Stimulated activated CD8-positive, alpha-beta memory T cell treated with anti-CD3 and anti-CD28 coated beads, Interleukin-7, amount 100 ng/mL, for 4 hours (primary cell): ENCODE results near the gene APP.
"Not testable (repeated sequence)": the region's sequence is repeated elsewhere in the genome, so short reads cannot be mapped to it uniquely, and the experiment has no call there.

ENCODE experiments used
- DNase-seq, 2 donors: peaks; one replicate each; pipeline ENCODE4 v3.0.0-alpha.2; 2020; ENCODE audit warnings: low read depth in 2 of 2

Gene APP

DNA sequence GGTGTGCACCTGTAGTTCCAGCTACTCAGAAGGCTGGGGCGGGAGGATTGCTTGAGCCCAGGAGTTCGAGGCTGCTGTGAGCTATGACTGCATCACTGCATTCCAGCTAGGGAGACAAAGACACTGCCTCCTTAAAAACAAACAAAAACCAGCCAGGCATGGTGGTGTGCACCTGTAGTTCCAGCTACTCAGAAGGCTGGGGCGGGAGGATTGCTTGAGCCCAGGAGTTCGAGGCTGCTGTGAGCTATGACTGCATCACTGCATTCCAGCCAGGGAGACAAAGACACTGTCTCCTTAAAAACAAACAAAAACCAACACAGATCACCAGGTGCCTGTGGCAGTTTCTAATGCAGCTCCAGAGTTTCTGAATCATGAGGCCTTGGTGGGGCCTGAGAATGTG, 147.2 kb downstream of the APP start:
- not testable (repeated sequence) for DNase-seq

DNA sequence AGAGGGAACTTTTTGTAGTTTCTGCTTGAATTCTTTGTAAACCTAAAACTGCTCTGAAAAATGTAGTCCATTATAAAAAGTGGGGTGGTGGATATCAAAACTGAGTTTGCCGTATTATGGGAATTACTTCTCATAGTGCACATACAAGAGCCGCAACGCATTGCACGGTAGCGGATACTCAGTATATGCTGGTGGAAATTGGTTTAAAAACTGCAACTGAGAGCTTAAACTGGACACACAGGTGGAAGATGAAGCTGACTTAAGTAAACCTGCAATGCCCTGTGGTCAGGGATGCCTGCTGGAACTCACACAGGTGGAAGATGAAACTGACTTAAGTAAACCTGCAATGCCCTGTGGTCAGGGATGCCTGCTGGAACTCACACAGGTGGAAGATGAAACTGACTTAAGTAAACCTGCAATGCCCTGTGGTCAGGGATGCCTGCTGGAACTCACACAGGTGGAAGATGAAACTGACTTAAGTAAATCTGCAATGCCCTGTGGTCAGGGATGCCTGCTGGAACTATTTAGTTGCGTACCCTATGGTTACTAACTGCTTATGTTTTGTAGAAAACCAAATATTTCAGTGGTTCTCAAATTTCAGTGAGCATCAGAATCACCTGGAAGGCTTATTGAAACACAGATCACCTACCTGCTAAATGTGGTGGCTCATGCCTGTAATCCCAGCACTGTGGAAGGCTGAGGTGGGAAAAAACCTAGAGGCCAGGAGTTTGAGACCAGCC, 147.8 kb downstream of the APP start:
- DNase-seq, result not testable (repeated sequence)

DNA sequence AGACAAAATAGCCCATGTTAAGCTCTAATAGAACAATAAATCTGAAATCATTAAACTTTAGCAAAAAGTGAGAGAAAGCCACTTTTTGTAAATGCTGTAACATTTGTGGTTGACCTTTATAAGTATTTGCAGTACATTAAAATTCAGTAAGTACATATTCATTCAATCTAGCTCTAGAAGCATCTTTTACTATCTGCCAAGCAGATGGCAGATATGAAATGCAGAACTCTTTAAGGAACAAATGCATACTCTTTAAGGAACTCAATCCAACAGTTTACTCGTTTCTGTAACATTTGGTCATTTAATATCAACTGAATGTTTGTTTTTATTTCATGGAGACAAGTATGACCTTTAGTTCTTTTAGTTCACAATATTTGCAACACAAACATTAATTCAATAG, 150.1 kb downstream of the APP start:
- DNase-seq, result no peak

DNA sequence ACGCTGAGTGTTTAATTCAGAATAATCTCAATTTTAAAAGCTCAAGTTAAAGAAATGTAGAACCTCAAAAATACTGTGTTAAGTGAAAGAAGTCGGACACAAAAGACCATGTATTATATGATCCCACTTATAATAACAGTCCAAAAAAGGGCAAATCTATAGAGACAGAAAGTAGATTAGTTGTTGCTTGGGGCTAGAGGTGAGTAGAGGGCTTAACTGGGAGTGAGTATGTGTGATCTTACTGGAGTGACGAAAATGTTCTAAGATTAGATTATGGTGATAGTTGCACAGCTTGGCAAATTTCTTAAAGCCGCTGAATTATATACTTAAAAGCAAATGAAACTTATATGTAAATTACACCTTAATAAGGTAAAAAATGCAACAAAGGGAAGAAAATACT, 150.5 kb downstream of the APP start:
- DNase-seq, result no peak

DNA sequence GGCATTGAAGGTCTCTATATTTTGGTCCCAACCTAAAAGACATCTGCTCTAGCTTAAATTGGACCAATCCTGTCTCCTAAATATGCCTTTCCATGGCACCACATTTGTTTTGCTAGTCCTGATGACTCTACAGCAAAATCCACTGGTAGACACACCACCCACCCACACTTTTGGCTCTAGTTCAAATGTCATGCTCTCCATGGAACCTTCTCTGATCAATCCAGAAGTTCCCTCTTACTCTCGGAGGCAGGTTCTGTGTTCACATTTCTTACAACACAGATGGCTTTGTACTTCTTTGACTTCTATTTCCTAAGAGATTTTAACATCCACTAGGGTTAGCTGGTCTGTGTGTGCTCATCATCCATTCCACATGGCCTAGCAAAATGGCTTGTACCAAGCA, 151.3 kb downstream of the APP start:
- DNase-seq, result no peak

DNA sequence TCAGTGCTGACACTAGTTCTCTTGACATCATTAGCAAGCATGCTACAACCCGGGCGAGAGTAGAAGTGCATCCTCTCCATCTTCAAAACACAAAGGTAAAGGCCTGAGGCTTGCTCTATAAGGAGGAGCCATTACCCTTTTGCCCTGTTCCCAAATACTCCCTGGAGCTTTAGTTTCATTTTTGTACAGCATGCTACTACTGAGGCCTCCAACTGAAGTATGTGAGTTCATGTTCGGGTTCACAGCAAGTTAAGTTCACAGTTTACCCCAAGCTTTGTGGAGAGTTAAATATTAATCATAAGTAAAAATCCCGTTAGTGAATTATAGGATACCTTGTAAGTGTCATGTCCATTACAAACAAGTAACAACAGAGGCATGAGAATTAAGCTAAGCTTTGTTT, 156.6 kb downstream of the APP start:
- DNase-seq, result no peak

DNA sequence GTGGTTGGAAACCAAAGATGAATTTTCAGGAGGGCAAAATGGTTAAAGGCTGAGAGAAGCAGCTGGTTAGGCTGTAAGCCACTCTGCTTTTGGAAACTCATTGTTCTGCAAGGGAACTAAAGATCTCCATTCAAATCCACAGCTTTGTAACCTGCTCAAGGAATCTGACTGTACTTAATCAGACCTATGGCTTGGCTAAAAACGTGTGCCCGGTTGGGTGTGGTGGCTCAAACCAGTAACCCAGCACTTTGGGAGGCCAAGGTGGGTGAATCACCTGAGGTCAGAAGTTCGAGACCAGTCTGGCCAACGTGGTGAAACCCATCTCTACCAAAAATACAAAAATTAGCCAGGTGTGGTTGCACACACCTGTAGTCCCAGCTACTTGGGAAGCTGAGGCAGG, 158.1 kb downstream of the APP start:
- not testable (repeated sequence) for DNase-seq

DNA sequence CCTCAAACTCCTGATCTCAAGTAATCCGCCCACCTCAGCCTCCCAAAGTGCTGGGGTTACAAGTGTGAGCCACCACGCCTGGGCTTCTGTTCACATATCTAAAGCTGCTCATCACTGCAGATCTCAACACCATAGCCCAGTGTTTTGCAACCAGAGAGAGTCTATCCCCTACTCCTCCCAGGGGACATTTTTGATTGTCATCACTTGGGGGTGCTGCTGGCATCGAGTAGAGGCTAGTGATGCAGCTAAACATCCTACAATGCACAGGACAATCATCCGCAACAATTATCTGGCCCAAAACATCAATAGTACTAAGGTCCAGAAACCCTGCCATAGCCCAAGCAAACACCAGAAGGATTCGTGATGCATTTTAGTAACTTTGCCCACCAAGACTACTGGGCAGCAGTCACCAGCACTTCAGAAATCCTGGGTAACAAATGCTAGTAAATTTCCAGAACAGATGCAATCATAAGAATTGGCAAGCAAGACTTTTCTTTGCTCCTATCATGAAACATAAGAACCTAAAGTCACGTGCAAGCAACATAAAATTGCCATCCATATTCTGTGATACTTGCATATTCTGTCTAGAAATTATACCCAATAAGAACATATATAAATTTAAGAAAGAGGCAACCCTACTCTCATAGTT, 159.2 kb downstream of the APP start:
- no peak for DNase-seq

DNA sequence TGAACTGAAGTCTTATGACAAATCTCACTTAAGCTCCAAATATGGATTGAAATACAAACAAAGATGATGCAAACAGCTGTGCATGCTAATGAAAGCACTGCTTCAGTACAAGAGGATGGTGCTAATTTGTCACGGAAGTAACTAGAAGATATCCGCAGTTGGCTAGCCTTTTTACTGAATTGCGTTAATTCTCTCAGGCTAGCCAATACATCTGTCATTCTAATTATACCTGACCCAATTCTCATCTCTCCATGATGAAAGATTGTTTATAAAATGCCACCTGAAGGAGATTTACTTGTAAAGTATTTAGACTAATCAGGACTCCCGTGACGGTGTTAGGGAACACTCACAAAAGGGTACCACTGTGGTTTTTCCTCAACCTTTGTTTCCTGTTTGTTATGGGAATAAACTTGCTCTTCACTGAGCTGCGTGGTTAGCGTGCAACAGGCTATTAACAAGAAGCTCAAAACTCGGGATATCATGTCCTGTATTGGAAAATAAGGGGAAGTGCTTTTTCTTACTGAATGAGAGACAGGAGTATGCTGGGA, 162.5 kb downstream of the APP start:
- no peak for DNase-seq

DNA sequence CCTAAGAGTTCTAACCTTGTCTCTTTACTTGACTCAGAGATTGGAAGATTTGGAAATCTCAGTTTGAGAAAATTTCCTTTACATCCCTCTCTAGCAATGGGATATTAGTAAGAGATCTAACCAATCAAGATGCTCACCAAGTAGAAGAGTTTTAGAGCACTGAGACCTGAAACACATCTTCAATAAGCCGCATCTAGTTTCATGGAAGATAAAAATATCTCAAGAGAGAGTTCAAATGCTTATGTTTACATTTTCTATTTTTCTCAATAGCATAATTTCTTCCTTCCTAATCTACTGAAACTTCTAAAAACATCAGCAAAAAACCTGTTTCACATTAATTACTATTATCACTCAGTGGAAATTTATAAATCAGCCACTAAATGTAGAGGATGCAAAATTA, 165.1 kb downstream of the APP start:
- DNase-seq, result no peak

DNA sequence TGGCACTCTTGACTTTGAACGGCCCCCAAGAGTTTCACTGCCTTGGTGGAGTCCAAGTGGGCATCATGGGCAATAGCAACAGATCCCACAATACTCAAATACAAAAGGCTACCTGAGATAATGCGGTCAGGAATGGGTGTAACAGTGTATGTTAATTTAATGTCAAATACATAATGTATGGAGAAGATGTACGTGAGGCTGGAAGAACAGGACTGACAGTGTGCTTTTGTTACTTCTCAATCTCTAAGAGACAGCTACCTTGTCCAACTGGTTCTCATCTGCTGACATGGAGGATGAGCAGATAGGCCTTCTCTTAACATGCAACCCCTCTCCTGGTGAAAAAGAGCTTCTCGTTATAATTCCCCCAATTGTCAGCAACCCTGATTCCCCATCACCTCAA, 167.2 kb downstream of the APP start:
- no peak for DNase-seq

DNA sequence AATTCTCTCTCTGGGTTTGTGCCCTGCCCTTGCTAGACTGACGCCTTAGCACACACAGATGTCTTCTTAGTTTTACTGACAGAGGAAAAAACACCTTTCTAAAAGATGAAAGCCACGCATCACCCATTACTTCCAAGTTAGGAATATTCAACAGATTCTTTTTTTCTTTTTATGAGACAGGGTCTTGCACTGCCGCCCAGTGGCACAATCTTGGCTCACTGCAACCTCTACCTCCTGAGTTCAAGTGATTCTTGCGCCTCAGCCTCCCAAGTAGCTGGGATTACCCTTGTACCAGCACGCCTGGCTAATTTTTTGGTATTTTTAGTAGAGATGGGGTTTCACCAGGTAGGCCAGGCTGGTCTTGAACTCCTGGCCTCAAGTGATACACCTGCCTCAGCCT, 169.2 kb downstream of the APP start:
- DNase-seq, result no peak

DNA sequence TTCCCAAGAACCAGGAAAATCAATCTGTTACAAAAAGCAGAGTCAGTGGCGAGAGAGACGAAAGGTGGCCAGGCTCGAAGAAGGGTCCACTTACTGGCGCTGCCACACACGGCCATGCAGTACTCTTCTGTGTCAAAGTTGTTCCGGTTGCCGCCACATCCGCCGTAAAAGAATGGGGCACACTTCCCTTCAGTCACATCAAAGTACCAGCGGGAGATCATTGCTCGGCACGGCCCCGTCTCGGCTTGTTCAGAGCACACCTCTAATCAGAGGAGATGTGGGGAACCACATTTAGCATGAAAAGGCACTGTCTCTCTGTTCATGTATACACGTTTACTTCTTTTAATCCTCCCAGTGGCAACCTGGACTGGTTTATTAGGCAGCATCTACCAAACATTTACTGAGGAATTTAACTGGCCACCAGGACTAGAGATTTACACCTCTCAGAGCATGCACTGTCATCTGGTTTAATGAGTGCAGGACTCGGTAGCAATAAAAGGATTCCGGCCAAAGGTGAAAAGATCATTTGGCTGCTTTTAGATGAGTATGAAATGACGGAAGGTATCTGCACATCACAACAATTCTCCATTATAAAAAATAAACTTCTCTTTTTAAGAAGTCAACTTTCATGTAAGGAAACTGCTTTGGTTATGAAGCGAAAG, 170.5 kb downstream of the APP start:
- no peak for DNase-seq

DNA sequence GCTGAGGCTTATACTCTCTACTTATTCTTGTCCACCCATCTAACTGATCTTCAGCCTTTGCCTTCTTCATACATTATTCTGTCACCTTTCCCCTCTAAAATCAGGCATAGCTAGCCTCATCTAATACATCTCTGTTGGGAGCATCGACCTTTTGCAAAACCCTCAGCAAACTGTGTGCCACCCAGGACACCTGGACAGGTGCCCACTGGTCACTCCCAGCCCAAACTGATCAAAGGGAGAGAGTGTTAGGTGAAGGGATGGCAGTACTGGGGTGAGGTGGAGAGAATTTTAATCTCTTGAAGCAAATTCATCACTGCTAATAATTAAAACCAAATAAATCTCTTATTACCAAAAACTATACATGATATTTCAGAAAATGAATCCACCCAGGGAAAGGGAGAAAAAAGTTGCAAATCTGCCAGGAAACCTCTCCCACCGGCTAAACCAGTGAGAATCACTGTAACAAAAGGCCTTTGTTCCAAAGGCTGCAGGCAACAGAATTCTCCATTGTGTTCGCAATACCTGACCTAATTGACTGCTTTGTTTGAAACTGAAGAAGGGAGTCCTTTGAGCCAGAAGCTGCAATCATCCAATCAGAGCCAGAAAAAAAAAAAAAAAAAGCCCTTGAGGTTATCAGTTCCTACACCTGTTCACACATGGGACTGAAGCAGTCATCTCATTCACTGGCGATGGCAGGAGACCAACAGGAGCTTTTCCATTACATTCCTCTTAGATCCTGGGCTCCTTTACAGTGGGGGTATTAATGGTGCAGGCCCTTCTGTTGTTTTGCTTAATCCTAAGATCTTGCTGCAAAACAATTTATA, 172.6 kb downstream of the APP start:
- no peak for DNase-seq

DNA sequence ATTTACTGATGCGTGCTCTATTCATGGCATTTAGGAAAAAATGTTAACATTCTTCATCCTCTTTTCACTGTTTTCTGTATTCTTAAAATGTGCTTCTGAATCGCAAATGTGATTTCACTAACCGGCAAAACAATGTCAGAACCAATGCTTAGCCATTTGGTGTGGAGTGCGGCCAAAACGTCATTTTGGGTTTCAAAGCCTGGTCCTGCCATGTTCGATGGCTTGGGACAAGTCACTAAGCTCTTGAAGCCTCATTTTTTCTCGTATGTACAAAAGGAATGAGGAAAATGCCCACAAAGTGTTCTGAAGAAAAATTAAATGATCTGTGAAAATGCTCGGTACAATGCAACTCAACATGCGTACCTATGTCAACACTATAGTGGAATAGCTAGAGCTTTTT, 175.3 kb downstream of the APP start:
- DNase-seq, result no peak

DNA sequence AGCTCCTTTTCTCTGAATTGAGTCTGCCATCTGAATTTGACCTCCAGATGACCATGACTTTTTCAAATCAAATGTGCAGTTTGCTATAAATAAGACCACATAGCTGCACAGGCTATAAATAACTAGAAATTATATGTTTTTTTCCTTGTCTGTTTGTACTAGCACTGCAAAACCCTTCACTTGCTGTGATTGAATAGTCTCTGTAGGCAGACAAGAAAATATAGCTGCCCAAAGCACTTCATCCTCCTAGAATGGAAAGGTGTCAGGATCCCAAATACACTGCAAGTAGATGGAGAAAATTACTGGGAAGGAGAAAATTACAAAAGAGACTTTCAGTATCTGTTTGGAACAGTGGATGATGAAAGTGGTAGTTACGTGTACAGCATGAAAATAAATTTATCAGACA, 175.8 kb downstream of the APP start:
- DNase-seq, result no peak

DNA sequence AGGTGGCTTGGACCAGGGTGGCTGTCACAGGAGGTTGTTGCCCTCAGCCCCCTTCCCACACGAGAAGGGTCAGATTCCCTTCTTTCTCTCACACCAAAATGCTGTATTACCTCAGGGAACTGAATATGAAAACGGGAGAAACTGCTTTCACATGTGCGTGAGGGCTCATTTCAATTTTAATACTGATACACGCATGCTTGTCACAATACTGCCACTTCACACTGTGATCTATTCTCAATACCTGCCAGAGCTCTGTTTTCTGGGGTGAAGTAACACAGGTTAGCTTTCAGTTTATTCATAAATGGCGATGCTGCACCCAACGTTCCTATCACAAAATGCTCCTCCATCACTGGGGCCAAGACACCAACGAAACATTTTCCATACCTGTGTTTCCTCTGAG, 181.8 kb downstream of the APP start:
- no peak for DNase-seq

DNA sequence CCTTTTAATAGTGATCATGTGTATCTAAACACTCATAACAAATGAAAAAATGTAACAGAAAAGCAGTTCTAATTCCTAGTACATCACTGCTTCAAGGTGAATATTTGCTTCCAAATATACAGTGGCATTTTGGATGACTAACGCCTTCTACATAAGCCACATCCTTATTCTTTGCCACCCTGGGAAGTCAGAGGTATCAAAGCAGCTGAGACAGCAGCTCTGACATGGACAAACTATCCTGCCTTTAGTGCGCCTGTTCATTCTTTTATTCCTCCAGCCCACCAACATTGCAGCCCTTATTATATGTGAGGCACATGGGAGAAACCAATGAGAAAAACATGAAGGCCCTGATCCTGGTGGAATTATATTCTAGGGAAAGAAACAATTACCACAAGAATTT, 183.0 kb downstream of the APP start:
- DNase-seq, result no peak

DNA sequence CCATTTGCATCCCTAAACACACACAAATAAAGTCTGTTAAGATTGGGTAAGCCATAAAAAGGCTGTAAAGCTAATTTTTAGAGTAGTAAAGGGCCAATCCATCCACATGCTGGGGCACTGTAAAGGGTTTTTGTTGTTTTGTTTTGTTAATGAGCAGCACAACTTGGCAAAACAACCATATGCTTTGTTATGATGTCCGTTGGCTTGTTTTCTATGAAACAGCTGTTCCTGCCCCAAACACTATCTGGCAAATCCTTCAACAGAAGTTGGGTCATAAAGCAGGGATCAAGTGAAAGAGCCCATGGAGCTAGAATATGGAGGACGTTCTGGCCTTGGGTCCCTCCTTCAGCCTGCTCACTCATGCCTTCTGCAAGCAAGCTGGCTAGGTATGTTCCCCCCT, 183.6 kb downstream of the APP start:
- DNase-seq, result no peak

DNA sequence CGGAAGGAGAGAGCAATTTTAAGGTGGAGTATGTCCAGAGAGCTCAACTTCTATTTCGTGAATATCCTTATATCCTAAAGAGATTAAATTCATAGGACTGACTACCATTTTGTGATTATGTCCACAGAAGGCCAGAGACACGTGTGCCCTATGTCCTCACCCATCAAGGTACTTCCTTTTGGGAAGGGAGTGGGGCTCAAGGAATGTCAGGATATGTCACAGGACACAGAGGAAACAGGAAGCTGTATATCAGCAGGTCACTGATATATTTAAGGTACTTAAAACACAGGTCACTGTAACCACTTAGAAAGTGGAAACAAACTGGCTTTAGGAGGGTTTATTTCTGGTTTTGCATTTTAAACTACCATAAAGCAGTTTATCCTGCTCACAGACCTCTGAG, 184.6 kb downstream of the APP start:
- no peak for DNase-seq

DNA sequence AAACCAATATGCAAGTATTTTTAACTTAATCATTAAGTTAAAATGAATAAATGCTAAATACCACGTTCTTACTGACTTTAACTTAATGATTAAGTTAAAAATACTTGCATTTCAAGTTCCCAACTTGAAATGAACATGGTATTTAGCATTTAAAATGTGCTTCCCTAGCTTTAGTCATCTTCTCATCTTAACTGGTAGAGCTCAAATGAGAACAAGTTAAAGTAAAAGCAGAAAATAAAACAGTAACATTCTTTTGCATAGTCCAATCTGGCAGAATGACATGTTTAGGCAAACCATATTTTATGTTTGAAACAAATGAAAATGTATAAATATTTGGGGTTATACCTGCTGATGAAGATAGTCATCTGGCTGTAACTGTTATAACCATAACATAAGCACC, 186.0 kb downstream of the APP start:
- no peak for DNase-seq

DNA sequence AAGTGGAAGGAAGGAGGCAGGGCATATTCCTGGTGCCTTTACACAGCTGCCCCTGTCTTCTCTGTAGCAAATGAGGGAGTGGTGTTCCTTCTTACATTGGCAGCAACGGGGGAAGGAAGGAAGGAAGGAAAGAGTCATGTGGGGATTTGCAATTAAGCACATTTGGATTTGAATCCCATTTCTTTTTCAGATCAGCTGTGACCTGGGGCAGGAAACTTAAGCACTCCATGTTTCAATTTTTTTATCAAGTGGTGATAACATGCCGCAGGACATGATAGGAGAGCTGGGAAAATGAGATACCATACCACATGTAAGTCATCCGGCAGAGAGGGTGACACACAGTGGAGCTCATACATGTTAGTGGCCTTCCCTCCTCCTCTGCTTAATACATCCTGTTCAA, 186.8 kb downstream of the APP start:
- DNase-seq, result no peak
